NCI-H146 treated with DMSO at 0.1 percent for 48 hours (cell line): Measurements from ENCODE around the gene GUCY2D.
A peak's percentile ranks its signal among the peaks of the same experiment; 100 is the strongest.
"Not testable (repeated sequence)": the region's sequence is repeated elsewhere in the genome, so short reads cannot be mapped to it uniquely, and the experiment has no call there.

ENCODE experiments used
- DNase-seq: peaks from one replicate; lab custom pipeline; 2025; ENCODE audit not compliant: unreplicated experiment; lab: John Stamatoyannopoulos, UW

Gene GUCY2D

DNA sequence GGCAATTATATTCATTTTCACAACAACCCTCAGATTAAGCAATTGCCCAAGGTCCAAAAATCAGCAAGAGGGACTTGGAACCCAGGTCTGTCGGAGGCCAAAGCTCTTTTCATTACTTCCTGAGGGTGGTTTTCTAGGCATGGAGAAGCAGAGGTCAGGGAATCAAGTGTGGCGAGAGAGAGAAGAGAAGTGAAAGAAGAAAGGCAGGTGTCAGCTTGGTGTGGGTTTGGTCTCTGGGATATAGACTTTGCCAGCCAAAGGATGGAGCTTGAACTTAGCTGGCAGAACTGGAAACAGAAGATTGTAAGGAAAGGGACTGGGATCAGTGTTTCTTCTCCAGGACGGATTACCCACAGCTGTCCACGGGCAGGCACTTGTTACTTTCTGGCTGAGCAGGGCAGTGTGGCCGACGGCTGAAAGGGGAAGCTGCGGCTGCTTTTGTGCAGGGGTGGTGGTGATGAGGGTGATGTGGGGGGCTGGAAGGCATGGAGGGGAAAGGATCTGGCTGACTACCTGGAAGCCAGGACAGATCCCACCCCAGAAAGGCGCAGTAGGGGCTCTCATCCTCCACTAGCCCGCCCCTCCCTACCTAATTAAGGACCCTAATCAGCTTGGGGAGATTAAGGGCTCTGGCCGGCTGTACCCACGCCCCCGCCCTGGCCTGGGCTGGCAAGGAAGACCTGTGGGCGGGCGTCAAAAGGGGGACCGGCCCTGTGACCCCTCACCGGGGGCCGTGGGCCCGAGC is at the start of gene GUCY2D:
TSS of gene GUCY2D (plus strand) at position 640 of the 745 bp plus-strand sequence. CDS start 433 bp downstream, outside the sequence.
- DNase-seq = no peak

DNA sequence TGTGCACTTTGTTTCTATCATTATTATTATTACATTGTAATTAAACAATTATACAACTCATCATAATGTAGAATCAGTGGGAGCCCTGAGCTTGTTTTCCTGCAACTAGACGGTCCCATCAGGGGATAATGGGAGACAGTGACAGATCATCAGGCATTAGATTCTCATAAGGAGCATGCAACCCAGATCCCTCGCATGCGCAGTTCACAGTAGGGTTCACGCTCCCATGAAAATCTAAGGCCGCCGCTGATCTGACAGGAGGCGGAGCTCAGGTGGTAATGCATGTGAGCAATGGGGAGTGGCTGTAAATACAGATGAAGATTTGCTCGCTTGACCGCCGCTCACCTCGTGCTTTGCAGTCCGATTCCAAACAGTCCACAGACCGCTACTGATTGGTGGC is 49.1 kb upstream of the GUCY2D start:
- not testable (repeated sequence) for DNase-seq

DNA sequence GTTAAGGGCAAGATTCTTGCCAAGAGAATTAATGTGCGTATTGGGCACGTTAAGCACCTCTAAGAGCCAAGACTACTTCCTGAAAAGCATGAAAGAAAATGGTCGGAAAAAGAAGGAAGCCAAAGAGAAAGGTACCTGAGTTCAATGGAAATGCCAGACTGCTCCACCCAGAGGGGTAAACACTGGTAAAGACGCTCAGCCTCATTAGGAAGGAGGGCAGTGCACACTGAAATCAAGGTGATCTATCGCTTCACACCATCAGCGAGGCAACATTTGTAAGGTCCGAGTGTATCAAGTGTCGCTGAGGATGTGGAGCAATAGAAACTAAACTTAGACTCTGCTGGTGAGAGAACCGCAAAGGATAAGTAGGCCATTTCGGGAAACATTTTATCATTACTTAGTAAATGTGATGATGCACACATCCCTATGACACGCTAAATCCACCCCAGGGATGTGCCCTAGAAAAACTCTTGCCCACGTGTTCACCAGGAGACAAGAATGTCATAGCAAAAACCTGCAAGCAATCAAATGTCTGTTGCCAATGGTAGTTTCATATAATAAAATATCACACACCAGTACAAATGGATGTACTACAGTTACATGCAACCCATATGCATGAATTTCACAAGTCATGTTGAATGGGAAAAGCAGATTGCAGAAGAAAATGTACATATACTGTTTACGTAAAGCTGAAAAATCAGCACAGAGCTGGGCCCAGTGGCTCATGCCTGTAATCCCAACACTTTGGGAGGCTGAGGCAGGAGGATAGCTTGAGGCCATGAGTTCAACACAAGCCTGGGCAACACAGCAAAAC is 46.8 kb upstream of the GUCY2D start:
- DNase-seq = no peak

DNA sequence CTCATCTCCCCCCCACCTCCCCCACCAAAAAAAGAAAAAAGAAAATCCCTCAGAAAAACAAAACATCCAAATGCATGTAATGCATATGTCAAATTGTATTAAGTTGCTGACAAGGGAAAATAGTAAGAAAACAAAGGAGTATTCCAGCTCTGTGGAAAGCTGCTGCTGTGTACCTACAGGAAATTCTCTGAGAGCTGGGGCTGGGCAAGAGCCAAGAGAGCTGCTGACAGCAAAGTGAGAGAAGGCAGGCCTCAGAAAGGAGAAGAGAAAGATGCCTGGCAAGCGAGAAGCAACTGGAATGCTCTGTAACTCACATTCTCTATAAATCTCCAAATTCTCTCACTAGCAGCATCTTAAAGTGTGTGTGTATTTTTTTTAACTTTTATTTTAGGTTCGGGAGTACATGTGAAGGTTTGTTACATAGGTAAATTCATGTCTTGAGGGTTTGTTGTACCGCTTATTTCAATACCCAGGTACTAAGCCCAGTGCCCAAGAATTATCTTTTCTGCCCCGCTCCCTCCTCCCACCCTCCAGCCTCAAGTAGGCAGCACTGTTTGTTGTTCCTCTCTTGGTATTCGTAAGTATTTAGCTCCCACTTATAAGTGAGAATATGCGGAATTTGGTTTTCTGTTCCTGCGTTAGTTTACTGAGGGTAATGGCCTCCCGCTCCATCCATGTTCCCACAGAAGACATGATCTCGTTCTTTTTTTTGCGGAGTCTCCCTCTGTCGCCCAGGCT is 46.0 kb upstream of the GUCY2D start:
- DNase-seq = no peak

DNA sequence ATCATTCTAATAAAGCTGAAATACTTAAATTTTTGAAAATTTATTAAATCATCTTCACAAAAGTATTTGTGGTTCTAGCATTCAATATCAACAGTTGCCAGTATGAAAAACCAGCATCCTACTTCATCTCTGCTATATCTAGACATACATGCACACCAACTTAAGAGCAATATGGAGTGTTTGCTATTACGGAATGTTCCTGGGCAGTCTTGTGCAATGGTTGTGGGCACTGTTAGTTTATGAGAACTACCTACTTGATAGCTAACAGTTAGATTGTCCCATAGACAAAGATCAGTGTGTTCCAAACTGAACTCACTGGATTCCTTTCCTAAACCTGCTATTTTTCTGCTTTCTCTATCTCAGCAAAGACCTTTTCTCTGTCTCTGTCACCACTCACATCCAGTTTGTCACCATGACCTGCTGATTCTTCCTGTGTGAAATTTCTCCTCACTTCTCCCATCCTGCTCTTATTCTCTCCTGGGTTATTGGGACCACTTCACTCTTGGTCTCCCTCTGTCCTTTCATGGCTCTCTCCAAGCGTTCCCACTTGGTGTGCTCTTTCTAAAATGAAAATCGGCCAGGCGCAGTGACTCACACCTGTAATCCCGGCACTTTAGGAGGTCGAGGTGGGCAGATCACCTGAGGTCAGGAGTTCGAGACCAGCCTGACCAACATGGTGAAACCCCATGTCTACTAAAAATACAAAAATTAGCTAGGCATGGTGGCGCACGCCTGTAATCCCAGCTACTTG is 42.7 kb upstream of the GUCY2D start:
- no peak for DNase-seq

DNA sequence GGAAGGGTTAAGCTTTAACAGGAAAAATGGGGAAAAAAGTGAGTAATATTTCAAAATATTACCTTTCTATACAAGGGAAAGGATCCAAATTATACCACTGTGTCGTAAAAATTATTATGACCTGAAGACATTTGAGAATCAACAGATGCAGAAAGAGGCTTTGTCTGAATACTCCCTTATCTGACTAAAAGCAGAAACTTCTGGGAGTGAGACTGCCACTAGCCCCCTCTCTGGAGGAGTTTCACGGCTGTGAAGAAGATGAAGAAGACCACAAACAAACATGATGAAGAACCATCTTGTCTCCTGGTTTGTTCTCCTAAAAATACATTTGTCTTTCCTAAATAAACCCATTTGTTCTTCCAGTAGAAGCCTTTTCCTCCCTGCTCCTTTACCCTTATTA is 41.0 kb upstream of the GUCY2D start:
- DNase-seq = no peak

DNA sequence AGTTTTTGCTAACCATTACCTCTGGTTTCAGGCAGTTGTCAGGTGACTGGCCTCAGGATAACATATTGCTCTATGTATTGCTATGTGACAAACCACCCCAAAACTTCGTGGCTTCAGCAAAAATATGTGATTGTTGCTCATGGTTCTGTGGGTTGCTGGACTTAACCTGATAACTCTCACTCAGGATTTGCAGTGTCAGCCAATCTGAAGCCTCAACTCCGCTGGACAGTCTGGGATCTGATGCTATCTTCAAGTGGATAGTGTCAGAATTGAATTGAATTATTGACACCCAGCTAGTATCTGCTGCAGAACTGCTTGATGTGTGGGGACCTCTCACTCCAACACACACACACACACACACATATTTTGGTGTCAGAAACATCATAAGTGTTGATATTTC is 34.7 kb upstream of the GUCY2D start:
- DNase-seq = no peak

DNA sequence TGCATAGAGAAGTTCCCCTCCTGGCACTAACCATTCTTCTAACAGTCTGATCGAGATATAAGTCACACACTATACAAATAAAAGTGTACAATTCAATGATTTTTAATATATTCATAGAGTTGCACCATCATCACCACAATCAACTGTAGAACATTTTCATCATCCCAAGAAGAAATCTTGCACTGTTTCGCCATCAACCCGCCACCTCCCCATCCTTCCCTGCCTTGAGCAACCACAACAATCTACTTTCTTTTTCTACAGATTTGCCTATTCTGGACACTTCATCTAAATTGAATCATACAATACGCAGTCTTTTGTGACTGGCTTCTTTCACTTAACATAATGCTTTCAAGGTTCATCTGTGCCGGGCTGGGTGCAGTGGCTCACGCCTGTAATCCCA is 33.0 kb upstream of the GUCY2D start:
- DNase-seq = no peak

DNA sequence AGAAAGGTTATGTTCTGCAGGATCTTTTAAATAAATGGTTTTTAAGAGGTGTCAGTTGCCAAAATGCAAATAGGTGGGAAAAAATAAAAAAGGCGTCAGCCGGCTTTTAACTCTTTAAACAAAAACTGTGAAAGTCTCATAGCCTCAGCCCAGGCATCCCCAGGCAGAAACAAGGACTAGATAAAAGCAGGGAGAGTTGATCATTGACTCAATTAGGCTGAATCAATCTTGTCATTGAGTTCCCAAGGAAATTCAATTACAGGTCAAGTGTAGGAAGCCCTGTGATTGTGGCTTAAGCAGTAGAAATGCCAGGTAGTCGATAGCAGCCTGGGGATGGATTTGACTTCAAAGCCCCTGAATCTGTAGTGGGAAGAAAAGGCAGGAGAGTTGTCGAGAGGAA is 30.8 kb upstream of the GUCY2D start:
- DNase-seq = no peak

DNA sequence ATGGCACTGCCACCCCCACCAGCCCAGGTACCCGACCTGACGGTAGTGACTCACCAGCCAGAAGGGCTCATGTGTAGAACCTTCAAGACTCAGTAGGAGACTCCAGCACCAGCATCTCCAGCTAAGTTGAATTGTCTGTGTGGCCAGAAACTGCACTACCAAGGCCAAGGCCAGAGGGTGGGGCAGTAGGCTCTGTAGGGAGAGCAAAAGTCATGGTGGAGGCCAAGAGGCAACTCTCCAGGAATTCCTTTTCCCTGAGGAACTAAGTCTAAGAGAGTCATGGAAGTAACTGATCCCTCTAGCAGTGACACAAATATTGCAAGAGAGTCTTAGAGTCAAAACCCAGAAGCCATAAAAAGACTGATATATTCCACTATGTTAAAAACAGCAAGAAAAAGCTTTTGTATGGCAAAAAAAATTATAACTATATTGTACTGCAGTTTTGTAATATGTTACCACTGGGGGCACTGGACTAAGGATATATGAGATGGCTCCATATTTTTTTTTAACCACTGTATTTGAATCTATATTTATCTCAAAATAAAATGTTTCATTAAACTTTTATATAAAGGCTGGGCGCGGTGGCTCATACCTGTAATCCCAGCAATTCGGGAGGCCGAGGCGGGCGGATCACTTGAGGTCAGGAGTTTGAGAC is 30.2 kb upstream of the GUCY2D start:
- no peak for DNase-seq

DNA sequence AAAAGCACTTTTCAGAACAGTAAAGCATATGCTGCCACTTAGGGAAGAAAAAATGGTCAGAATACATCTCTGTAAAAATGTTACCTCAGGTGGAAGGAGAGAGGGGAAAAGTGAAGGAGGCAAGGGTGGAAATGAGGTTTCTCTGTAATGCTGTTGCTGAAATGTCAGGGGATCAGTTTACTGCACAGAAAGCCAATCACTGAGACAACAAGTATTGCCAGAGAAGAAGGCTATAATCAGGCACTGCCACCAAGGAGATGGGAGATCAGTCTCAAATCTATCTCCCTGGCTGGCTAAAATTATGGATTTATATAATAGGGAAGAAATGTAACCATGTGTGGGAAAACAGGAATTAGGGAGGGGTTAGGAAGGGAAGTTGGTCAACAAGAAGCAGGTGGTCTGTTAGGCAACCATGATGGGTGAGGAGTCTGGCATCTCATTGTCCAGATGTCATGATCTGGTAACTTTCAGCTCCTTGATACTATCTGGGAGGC is 27.7 kb upstream of the GUCY2D start:
- no peak for DNase-seq

DNA sequence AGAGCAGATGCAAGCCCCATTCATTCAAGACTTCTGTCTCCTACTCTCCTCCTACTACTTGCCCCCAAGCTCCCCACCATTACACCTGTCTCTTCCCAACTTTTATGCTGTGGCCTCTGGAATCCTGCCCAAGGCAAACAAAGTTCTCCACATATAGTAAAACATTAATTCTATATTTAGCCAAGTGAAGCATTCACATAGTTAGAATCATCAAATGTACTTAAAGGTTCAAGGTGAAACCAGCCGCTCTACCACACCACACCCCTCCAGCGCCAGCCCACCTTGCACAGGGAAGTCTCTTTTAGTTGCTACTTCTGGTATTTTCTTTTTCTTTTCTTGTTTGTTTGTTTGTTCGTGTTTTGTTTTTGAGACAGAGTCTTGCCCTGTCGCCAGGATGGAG is 25.4 kb upstream of the GUCY2D start:
- DNase-seq = no peak

DNA sequence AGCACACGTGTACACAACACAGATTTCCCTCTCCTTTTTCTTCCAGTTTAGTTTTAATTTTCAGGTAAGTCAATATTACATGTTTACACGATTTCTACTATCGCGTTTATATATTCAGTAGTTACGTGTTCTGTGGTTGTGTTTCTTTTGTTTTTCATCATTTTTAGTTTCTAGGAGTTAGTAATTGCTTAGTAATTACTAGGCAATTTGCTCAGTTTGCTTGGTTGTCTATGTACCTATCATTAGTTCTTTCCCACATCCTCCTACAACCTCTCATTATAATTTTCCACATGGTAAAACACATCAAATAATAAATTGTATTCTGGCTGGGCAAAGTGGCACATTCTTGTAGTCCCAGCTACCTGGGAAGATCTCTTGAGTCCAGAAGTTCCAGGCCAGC is 24.6 kb upstream of the GUCY2D start:
- no peak for DNase-seq

DNA sequence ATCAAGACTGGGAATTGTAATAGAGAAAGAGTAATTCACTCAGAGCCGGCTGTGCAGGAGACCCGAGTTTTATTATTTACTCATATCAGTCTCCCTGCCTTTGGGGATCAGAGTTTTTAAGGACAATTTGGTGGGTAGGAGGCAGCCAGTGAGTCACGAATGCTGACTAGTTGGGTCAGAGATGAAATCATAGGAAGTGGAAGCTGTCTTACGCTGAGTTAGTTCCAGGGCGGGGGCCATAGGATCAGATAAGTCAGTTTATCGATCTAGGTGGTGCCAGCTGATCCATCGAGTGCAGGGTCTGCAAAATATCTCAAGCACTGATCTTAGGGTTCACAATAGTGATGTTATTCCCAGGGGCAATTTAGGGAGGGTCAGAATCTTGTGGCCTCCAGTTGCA is 20.2 kb upstream of the GUCY2D start:
- DNase-seq = no peak

DNA sequence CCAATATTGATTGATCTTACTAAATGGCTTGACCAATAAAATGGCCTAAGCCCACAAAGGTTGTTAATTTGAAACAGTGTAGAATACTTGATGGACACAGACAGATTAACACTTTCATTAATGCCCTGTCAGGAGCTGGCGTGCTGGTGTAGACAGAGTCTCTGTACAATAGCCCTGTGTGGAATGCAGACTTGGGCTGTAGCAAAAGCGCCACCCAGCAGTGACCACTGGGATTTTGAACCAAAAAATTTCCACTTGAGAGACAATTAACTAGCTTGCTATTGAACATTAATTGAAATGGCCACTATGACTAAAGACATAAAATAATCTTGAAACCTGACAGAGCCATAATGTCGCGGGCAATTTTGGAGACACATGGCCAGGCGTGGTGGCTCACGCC is 19.7 kb upstream of the GUCY2D start:
- no peak for DNase-seq

DNA sequence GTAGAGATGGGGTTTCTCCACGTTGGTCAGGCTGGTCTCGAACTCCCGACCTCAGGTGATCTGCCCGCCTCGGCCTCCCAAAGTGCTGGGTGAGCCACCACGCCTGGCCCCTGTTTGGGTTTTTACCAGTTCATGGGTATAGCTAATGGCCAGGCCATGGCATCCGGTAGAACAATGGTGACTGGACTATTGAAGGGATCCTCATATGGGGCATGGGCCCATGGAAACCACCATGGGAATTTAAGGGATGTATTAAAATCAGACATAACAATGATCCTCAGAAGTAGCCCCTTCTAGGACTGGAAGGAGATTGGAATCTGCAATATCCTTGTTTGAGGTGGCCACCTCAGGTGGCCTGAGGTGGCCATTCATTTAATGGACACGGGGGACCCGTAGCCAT is 17.5 kb upstream of the GUCY2D start:
- DNase-seq = no peak

DNA sequence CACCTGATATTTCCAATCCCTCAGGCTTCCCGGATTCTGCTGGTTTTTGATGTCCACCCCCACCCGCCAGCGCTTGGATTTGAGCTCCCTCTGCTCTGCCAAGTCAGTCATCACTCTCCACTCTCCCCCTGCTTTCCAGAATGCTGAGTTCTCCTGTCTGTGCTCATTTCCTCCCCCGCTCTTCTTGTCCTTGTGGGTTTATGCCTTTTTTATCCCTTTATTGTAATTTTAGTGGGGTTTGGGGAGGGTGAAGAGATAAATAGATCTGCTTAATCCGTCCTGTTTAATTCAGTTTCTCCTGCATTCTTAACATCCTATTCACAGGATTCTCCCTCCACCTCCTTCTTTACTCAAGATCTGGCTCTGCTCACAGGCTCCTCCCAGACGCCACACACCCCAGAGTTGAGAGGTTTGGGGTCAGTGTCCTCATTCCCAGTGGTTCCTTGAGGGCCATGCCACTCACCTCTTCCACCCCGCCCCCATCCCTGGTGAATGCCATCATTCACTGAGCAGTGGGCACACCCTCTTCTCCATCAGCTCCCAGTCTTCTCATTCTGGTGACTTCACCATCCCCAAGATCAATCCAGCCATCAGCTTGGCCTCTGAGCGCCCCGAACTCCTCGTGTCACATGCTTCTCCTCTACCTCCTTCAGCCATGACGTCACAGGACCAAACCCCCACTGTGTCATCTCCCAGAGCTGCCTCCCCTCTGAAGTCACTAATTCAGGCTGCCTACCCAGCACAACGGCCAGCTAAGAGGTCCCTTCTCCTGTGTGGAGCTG is 15.1 kb upstream of the GUCY2D start:
- no peak for DNase-seq

DNA sequence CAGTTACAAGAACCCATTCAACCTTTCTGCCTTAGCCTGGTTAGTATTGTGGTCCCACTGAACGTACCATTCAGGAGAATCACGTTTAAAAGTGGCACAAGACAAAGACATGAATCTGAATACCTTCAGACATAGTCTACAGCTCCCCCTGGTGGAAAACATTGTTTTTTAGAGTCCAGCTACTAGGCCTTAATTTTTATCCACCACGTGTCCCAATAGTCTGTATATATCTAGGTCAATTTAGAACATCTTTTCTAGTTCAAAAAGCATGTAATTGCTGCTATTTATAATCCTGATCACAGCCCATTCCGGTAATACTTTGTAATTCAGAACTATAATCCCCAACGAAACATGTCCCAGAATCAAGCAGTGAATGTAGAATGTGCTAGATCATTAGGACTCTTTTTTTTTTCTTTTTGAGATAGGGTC is 13.7 kb upstream of the GUCY2D start:
- peak; percentile 51 for DNase-seq

DNA sequence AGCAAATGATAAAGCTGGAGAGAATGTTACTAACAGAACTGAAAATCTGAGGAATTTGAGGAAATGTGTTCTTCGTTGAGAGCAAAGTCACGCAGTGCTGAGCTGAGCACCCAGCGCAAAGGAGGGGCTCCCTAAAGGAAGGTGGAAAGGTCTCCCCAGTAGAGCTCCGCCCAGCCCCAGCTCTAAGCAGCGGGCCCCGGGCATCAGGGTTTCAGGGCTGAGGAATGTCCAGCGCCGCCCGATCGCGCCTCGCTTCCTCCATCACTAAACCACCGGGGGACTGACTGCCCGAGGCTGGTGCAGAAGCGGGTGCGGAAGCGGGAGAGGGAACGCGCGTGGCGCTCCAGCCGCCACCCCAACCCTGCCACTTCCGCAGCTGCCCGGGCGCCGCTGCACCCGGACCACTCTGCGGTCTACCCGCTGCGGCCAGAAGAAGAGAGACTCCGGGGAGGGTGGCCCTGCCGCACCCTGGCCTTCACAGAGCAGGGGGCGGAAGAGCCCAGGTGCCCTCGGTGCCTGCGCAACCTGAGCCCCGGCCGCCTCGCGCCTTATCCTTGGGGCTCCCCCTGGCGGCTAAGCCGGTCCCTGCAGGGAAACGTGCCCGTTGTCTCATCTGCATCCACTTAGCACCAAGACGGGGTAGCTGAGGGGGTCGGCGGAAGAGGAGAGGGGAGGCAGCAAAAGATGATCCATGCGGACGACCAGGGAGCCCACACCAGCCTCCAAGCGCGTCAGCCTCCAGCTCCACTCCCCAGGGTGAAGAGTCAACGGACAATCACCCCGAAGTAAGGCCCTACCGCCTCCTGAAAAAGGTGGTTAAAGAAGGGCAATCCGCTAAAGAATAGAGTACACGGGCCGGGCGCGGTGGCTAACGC is 12.4 kb upstream of the GUCY2D start:
- peak; percentile 53 for DNase-seq
